SU-DHL-6 (cell line): Measurements from ENCODE around the gene STYXL1.

Experiments
- EZH2phosphoT487 ChIP-seq: fragments of 200-600 bp; sonication (generic), shearing (Covaris generic); conservative IDR thresholded peaks from 2 replicates; pipeline ENCODE4 v1.6.1; 2018; ENCODE audit warnings: mild to moderate bottlenecking, antibody characterized with exemption, low read length, moderate library complexity, mixed read lengths
- TF ChIP-seq, protein P1 (sequence below): fragments of 200-600 bp; sonication (generic); IDR thresholded peaks from one replicate; pipeline ENCODE4 v1.5.1; 2017; ENCODE audit warnings: antibody characterized with exemption, mild to moderate bottlenecking, low read length, moderate library complexity; ENCODE audit not compliant: insufficient read depth, poor library complexity, severe bottlenecking

DNA sequence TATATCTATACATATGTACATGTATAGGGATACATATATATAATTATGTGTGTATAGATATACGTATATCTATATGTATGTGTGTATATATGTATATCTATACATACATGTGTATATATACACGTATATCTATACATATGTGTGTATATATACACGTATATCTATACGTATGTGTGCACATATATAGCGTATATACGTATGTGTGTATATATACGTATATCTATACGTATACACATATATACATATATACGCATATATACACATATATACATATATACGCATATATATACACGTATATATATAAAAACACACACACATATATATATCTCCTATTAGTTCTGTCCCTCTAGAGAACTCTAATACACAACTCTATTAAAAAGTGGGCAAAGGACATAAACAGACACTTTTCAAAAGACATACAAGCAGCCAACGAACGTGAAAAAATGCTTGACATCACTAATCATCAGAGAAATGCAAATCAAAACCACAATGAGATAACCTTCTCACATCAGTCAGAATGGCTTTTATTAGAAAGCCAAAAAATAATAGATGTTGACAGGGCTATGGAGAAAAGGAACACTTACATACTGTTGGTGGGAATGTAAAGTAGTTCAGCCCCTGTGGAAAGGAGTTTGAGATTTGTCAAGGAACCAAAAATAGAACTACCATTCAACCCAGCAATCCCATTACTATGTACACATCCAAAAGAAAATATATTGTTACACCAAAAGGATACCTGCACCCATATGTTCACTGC lies 31.4 kb downstream of the STYXL1 start:
- TF ChIP-seq, protein P1, sequence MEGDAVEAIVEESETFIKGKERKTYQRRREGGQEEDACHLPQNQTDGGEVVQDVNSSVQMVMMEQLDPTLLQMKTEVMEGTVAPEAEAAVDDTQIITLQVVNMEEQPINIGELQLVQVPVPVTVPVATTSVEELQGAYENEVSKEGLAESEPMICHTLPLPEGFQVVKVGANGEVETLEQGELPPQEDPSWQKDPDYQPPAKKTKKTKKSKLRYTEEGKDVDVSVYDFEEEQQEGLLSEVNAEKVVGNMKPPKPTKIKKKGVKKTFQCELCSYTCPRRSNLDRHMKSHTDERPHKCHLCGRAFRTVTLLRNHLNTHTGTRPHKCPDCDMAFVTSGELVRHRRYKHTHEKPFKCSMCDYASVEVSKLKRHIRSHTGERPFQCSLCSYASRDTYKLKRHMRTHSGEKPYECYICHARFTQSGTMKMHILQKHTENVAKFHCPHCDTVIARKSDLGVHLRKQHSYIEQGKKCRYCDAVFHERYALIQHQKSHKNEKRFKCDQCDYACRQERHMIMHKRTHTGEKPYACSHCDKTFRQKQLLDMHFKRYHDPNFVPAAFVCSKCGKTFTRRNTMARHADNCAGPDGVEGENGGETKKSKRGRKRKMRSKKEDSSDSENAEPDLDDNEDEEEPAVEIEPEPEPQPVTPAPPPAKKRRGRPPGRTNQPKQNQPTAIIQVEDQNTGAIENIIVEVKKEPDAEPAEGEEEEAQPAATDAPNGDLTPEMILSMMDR, result no peak
- no peak for TF ChIP-seq EZH2phosphoT487
